Esophagus squamous epithelium (tissue), 5 donors: ENCODE results near the gene TP53AIP1. TPM values are rescaled to one million over a fixed set of nuclear protein-coding genes. Genes with fewer than 3 reads are reported as not detected.

ENCODE experiments used
- DNase-seq: peaks from one replicate; lab custom pipeline; 2025; lab: John Stamatoyannopoulos, UW
- H3K27ac ChIP-seq, 4 donors: fragments of 200-600 bp; sonication (generic); one replicate each; pipeline ENCODE4 v1.5.1; 2016 to 2019; ENCODE audit warnings: mild to moderate bottlenecking in 1 of 4
- H3K27me3 ChIP-seq, 4 donors: fragments of 200-600 bp; sonication (generic); 1 replicate in 3 of 4; 2 replicates in 1 of 4; pipeline versions ENCODE4 v1.5.1 to v1.6.0; 2017 to 2021; ENCODE audit warnings: antibody characterized with exemption in 1 of 4
- H3K36me3 ChIP-seq, 3 donors: fragments of 200-600 bp; sonication (generic); one replicate each; pipeline ENCODE4 v1.5.1; 2016 to 2019
- H3K4me1 ChIP-seq, 3 donors: fragments of 200-600 bp; sonication (generic); one replicate each; pipeline ENCODE4 v1.5.1; 2017 to 2019
- H3K4me3 ChIP-seq, 4 donors: fragments of 200-600 bp; sonication (generic); 1 replicate in 3 of 4; 2 replicates in 1 of 4; pipeline ENCODE4 v1.5.1; 2016 to 2019; ENCODE audit warnings: mild to moderate bottlenecking in 2 of 4, moderate library complexity in 1 of 4
- H3K9me3 ChIP-seq, 3 donors: fragments of 200-600 bp; sonication (generic); one replicate each; pipeline ENCODE4 v1.5.1; 2016 to 2019
- CTCF ChIP-seq, 6 experiments: fragments of 450-650 bp in 4 of 6; fragments of 200-600 bp in 2 of 6; sonication (generic) in 2 of 6; IDR thresholded peaks; one replicate each; pipeline ENCODE4 v1.5.1; 2016 to 2019; ENCODE audit warnings: antibody characterized with exemption in 6 of 6, mild to moderate bottlenecking in 4 of 6, moderate library complexity in 4 of 6
- POLR2A ChIP-seq, 4 donors: fragments of 450-650 bp; IDR thresholded peaks; one replicate each; pipeline ENCODE4 v1.6.1; 2017; ENCODE audit warnings: antibody characterized with exemption in 4 of 4, mild to moderate bottlenecking in 4 of 4, moderate library complexity in 3 of 4
- WGBS, 2 donors: methylation state at CpG; one replicate each; pipeline ENCODE4 v1.1.5; 2018; 5-methylcytosine and 5-hydroxymethylcytosine counted together
- intact Hi-C: fragments of 100-400 bp; cut with DNase I; formaldehyde crosslinking; loops from one replicate; pipeline ENCODE4 v1.15.0; 2022
- total RNA-seq, 4 donors: library from RNA; depleted of rRNA; stranded (reverse); fragments of >200 nt; gene quantifications; one replicate each; pipeline ENCODE4 v1.1.0, GENCODE V29; 2016
- donor health status: DM: yes; HTN: yes; CAD: no.

The TP53AIP1 gene
- total RNA-seq, 4 donors from 2014 or later = 11.0 to 16.7 (median 13.9) TPM

- 58 to 67% methylated on average over 3 of the region's 3 CpGs for WGBS, 2 donors
- Histone ChIP-seq H3K27me3 (no peaks in the 10 kb centered on the region), H3K36me3 (no peaks in the 10 kb centered on the region), H3K9me3 (no peaks in the 10 kb centered on the region), H3K27ac (no peak overlapping the region), H3K4me3 (no peak overlapping the region), H3K4me1 (peaks cover 3 to 7% (median 3%) of the 10 kb centered on the region in 3 donors)
- DNase-seq = no peak
- intact Hi-C loops = no loop called here
- no peak for TF ChIP-seq CTCF (IDR thresholded peaks at IDR 0.05)
Measured at GRCh38 chr11:128931066-128931465, 11.6 kb downstream of the TP53AIP1 start.

- intact Hi-C loops = no loop called here
- TF ChIP-seq CTCF (IDR thresholded peaks at IDR 0.05) (no peak), POLR2A (IDR thresholded peaks at IDR 0.05) (no peak)
Measured at GRCh38 chr11:128929991-128930390, 12.7 kb downstream of the TP53AIP1 start.

GRCh38 chr11:128929468-128929867, 13.2 kb downstream of the TP53AIP1 start:
- no peaks in the 10 kb centered on the region for H3K27me3 ChIP-seq
- H3K4me3 ChIP-seq = no peak overlapping the region
- 42 to 57% methylated on average over 2 to 5 of the region's 5 CpGs for WGBS, 2 donors
- TF ChIP-seq CTCF (IDR thresholded peaks at IDR 0.05) (no peak), POLR2A (IDR thresholded peaks at IDR 0.05) (no peak)
- H3K36me3 ChIP-seq = no peaks in the 10 kb centered on the region
- H3K4me1 ChIP-seq = peaks cover 3 to 7% (median 3%) of the 10 kb centered on the region in 3 donors
- no peak for DNase-seq
- no peaks in the 10 kb centered on the region for H3K9me3 ChIP-seq
- intact Hi-C loops = no loop called here
- no peak overlapping the region for H3K27ac ChIP-seq

More at GRCh38 chr11:128929991-128930390, 12.7 kb downstream of the TP53AIP1 start:
- H3K4me1 ChIP-seq = peaks cover 3 to 7% (median 3%) of the 10 kb centered on the region in 3 donors
- no peaks in the 10 kb centered on the region for H3K36me3 ChIP-seq
- H3K27ac ChIP-seq = no peak overlapping the region
- DNase-seq = no peak
- no peaks in the 10 kb centered on the region for H3K9me3 ChIP-seq
- whole genome bisulfite sequencing, 2 donors = 36% methylated on average over 5 of the region's 12 CpGs; no CpG with 5 or more reads in 1 of the 2 donors
- H3K27me3 ChIP-seq = no peaks in the 10 kb centered on the region
- H3K4me3 ChIP-seq = no peak overlapping the region

- TF ChIP-seq CTCF (IDR thresholded peaks at IDR 0.05) (no peak), POLR2A (IDR thresholded peaks at IDR 0.05) (no peak)
- no peak overlapping the region for H3K27ac ChIP-seq
- WGBS, 2 donors = 56 to 60% methylated on average over 5 of the region's 5 CpGs
- no peak for DNase-seq
- H3K27me3 ChIP-seq = no peaks in the 10 kb centered on the region
- peaks cover 3 to 7% (median 3%) of the 10 kb centered on the region in 3 donors for H3K4me1 ChIP-seq
- H3K9me3 ChIP-seq = no peaks in the 10 kb centered on the region
- H3K36me3 ChIP-seq = no peaks in the 10 kb centered on the region
- intact Hi-C loops = no loop called here
- H3K4me3 ChIP-seq = no peak overlapping the region
Measured at GRCh38 chr11:128928400-128928799, 14.3 kb downstream of the TP53AIP1 start.

- TF ChIP-seq POLR2A (IDR thresholded peaks at IDR 0.05) (no peak), CTCF (IDR thresholded peaks at IDR 0.05) (no peak)
- H3K27me3 ChIP-seq = no peaks in the 10 kb centered on the region
- H3K36me3 ChIP-seq = no peaks in the 10 kb centered on the region
- H3K9me3 ChIP-seq = no peaks in the 10 kb centered on the region
- H3K4me1 ChIP-seq = peaks cover 3 to 7% (median 3%) of the 10 kb centered on the region in 3 donors
- H3K4me3 ChIP-seq = no peak overlapping the region
- intact Hi-C loops = no loop called here
- DNase-seq = no peak
- no peak overlapping the region for H3K27ac ChIP-seq
- 82% methylated on average over 9 to 11 of the region's 12 CpGs for WGBS, 2 donors
Measured at GRCh38 chr11:128927683-128928336, 14.9 kb downstream of the TP53AIP1 start.
